B cell (primary cell): ENCODE data around the gene ARHGEF6. TPM values are rescaled to one million over a fixed set of nuclear protein-coding genes. Genes with fewer than 3 reads are reported as not detected.

Experiments used
- ATAC-seq: fragments of 200-7000 bp; cut with Tn5 transposase; one replicate; pipeline ENCODE4 v1.10.0; 2021; ENCODE audit warnings: low read depth, mild to moderate bottlenecking, moderate number of reproducible peaks, moderate library complexity
- CTCF ChIA-PET: fragments of 350-600 bp; sonication (Branson Sonifier 250); formaldehyde crosslinking; loops from one replicate; lab custom pipeline; 2021; ENCODE audit warnings: antibody characterized with exemption, inconsistent platforms; lab: Charles Lee
- POLR2A ChIA-PET: fragments of 350-600 bp; sonication (Branson Sonifier 250); formaldehyde crosslinking; loops from one replicate; lab custom pipeline; 2021; ENCODE audit warnings: antibody characterized with exemption; lab: Charles Lee
- DNase-seq: peaks from one replicate; pipeline ENCODE4 v3.0.0; 2013
- H2AFZ ChIP-seq: 2 replicates; pipeline ENCODE4 v1.6.1; 2012; ENCODE audit warnings: mild to moderate bottlenecking, low read depth, low read length; ENCODE audit not compliant: insufficient read depth, poor library complexity, severe bottlenecking
- H3K27ac ChIP-seq, 2 donors: 1 replicate in 1 of 2; 2 replicates in 1 of 2; pipeline ENCODE4 v1.5.1; 2012 to 2013; ENCODE audit warnings: low read length in 2 of 2, mild to moderate bottlenecking in 2 of 2, moderate library complexity in 1 of 2
- H3K27me3 ChIP-seq, 4 experiments: fragments of 200-600 bp in 1 of 4; sonication (generic) in 1 of 4; replicated peaks in 1 of 4; 1 replicate in 2 of 4; 2 replicates in 2 of 4; pipeline versions ENCODE4 v1.6.1 to v1.7.0; 2013 to 2016; ENCODE audit warnings: low read length in 3 of 4, mild to moderate bottlenecking in 2 of 4, mixed read lengths in 1 of 4, moderate library complexity in 1 of 4; ENCODE audit not compliant: insufficient read depth in 4 of 4, control insufficient read depth in 3 of 4; ENCODE audit errors: control extremely low read depth in 1 of 4
- H3K36me3 ChIP-seq, 2 experiments: replicated peaks in 1 of 2; 1 replicate in 1 of 2; 2 replicates in 1 of 2; pipeline versions ENCODE4 v1.6.1 to v1.7.1; 2013; ENCODE audit warnings: low read length in 1 of 2; ENCODE audit not compliant: insufficient read depth in 2 of 2, control insufficient read depth in 1 of 2; ENCODE audit errors: control extremely low read depth in 1 of 2, extremely low read depth in 1 of 2
- H3K4me1 ChIP-seq, 2 donors: fragments of 200-600 bp in 1 of 2; sonication (generic) in 1 of 2; 1 replicate in 1 of 2; 2 replicates in 1 of 2; pipeline versions ENCODE4 v1.5.1 to v1.6.1; 2013 to 2017; ENCODE audit warnings: low read length in 2 of 2; ENCODE audit not compliant: control insufficient read depth in 2 of 2, insufficient read depth in 2 of 2
- H3K4me2 ChIP-seq: replicated peaks from 2 replicates; pipeline ENCODE3; 2012; ENCODE audit warnings: mild to moderate bottlenecking, low read depth, low read length; ENCODE audit not compliant: poor library complexity, severe bottlenecking
- H3K4me3 ChIP-seq, 5 experiments: fragments of 200-600 bp in 1 of 5; sonication (generic) in 1 of 5; 1 replicate in 3 of 5; 2 replicates in 2 of 5; pipeline versions ENCODE4 v1.5.1 to v1.7.0; 2011 to 2016; ENCODE audit warnings: low read length in 4 of 5, mild to moderate bottlenecking in 4 of 5, low read depth in 2 of 5, control low read depth in 1 of 5, moderate library complexity in 1 of 5; ENCODE audit not compliant: insufficient read depth in 1 of 5; ENCODE audit errors: control extremely low read depth in 1 of 5, extremely low read depth in 1 of 5
- H3K79me2 ChIP-seq: fragments of 200-600 bp; sonication (generic); one replicate; pipeline ENCODE4 v1.6.0; 2016; ENCODE audit warnings: low read length; ENCODE audit not compliant: control insufficient read depth, insufficient read depth
- H3K9ac ChIP-seq: fragments of 200-600 bp; sonication (generic); 2 replicates; pipeline ENCODE4 v1.6.1; 2017; ENCODE audit warnings: mild to moderate bottlenecking, low read length, moderate library complexity
- H3K9me3 ChIP-seq, 3 donors: one replicate each; pipeline versions ENCODE4 v1.6.1 to v1.7.1; 2013; ENCODE audit warnings: low read length in 2 of 3; ENCODE audit not compliant: control insufficient read depth in 2 of 3, insufficient read depth in 1 of 3; ENCODE audit errors: control extremely low read depth in 1 of 3
- H4K20me1 ChIP-seq: 2 replicates; pipeline ENCODE4 v1.6.0; 2012; ENCODE audit warnings: mild to moderate bottlenecking, low read length; ENCODE audit not compliant: insufficient read depth, control insufficient read depth, poor library complexity, severe bottlenecking
- H3K27ac Mint-ChIP-seq: one replicate; pipeline ENCODE4 v1.8.0; 2021; ENCODE audit warnings: mixed read lengths
- H3K27me3 Mint-ChIP-seq: one replicate; pipeline ENCODE4 v1.8.0; 2021; ENCODE audit warnings: mixed read lengths
- H3K4me1 Mint-ChIP-seq: one replicate; pipeline ENCODE4 v1.8.0; 2021; ENCODE audit warnings: mixed read lengths
- H3K4me3 Mint-ChIP-seq: one replicate; pipeline ENCODE4 v1.8.0; 2021; ENCODE audit warnings: mixed read lengths
- H3K9me3 Mint-ChIP-seq: one replicate; pipeline ENCODE4 v1.8.0; 2022; ENCODE audit warnings: mixed read lengths; ENCODE audit not compliant: insufficient read depth
- CTCF ChIP-seq: fragments of 200-600 bp; IDR thresholded peaks from one replicate; pipeline ENCODE4 v1.8.0; 2022; ENCODE audit warnings: antibody characterized with exemption, mild to moderate bottlenecking
- EZH2 ChIP-seq: IDR thresholded peaks from 2 replicates; pipeline ENCODE4 v1.6.1; 2012; ENCODE audit warnings: borderline replicate concordance, low read depth, mild to moderate bottlenecking, moderate library complexity, low read length; ENCODE audit not compliant: insufficient read depth, poor library complexity, severe bottlenecking
- WGBS: methylation state at CpG from one replicate; pipeline ENCODE4 v1.1.5; 2013; ENCODE audit warnings: missing lambda C conversion rate; ENCODE audit not compliant: insufficient coverage; 5-methylcytosine and 5-hydroxymethylcytosine counted together
- intact Hi-C: fragments of 100-400 bp; cut with micrococcal nuclease; formaldehyde crosslinking; loops from one replicate; pipeline ENCODE4 v1.10.0; 2022
- polyA plus RNA-seq: library from polyadenylated mRNA; depleted of rRNA; stranded (reverse); fragments of >200 nt; gene quantifications from 2 replicates; pipeline ENCODE4 v1.2.3, GENCODE V29; 2012
- total RNA-seq, 2 donors: library from RNA; stranded (reverse); fragments of 120-200 nt in 1 of 2; gene quantifications; 1 replicate in 1 of 2; 2 replicates in 1 of 2; pipeline versions ENCODE4 v1.2.3 to v1.2.4, GENCODE V29; 2013 to 2022

ARHGEF6 gene
- total and polyA plus RNA-seq, 2 donors (not counting 1 experiment from before 2014, with no cell fraction given): 29.6 to 43.4 TPM

GRCh38 chrX:136667446-136668168 lies 113.1 kb downstream of the ARHGEF6 start:
- Histone ChIP-seq H3K4me3 (no peak overlapping the region), H3K27ac (no peak overlapping the region), H3K4me1 (peaks cover 0 to 25% of the 10 kb centered on the region in 2 donors), H2AFZ (no peak overlapping the region), H3K79me2 (no peaks in the 10 kb centered on the region), H3K4me2 (no peak overlapping the region), H3K9me3 (no peaks in the 10 kb centered on the region), H3K36me3 (peaks cover 5 to 39% of the 10 kb centered on the region in 2 experiments), H3K9ac (no peak overlapping the region), H3K27me3 (no peaks in the 10 kb centered on the region), H4K20me1 (no peaks in the 10 kb centered on the region)
- Mint-ChIP-seq H3K4me3 (no peak overlapping the region), H3K9me3 (no peaks in the 10 kb centered on the region), H3K4me1 (peaks cover 17% of the 10 kb centered on the region), H3K27ac (no peak overlapping the region), H3K27me3 (no peaks in the 10 kb centered on the region)
- ATAC-seq (no peak), DNase-seq (no peak)
- no CpG with 5 or more reads among the region's 10 CpGs for WGBS
- ChIA-PET POLR2A (no interaction called here), CTCF (no interaction called here)
- TF ChIP-seq CTCF (no peak), EZH2 (no peak)
- intact Hi-C loops: no loop called here

GRCh38 chrX:136666088-136666487 lies 114.6 kb downstream of the ARHGEF6 start:
- no peak overlapping the region for H3K4me3 ChIP-seq
- no peak for ATAC-seq
- no peaks in the 10 kb centered on the region for H3K9me3 ChIP-seq
- no peak for DNase-seq
- no peaks in the 10 kb centered on the region for H3K9me3 Mint-ChIP-seq
- no peaks in the 10 kb centered on the region for H4K20me1 ChIP-seq
- TF ChIP-seq CTCF: no peak
- TF ChIP-seq EZH2: no peak
- H3K27me3 Mint-ChIP-seq: no peaks in the 10 kb centered on the region
- no peak overlapping the region for H2AFZ ChIP-seq
- no peaks in the 10 kb centered on the region for H3K27me3 ChIP-seq
- H3K4me2 ChIP-seq: no peak overlapping the region
- no peak overlapping the region for H3K9ac ChIP-seq
- peak overlapping the region in 1 of 2 donors; percentile 43 for H3K27ac ChIP-seq
- peaks cover 17% of the 10 kb centered on the region for H3K4me1 Mint-ChIP-seq
- CTCF ChIA-PET: interaction anchor here (1.2 kb wide), 1 partner anchor 58 kb away, joined by 4 read pairs; no protein-coding TSS in a partner anchor
- POLR2A ChIA-PET: no interaction called here
- H3K27ac Mint-ChIP-seq: peak overlapping the region; percentile 67
- WGBS: no CpG with 5 or more reads among the region's 1 CpG
- peaks cover 0 to 25% of the 10 kb centered on the region in 2 donors for H3K4me1 ChIP-seq
- H3K36me3 ChIP-seq: peaks cover 5 to 30% of the 10 kb centered on the region in 2 experiments
- no peak overlapping the region for H3K4me3 Mint-ChIP-seq
- intact Hi-C loops: no loop called here
- H3K79me2 ChIP-seq: no peaks in the 10 kb centered on the region
